Endometrial microvascular endothelial cells (primary cell): ENCODE data around the gene UAP1L1. TPM values are rescaled to one million over a fixed set of nuclear protein-coding genes. Genes with fewer than 3 reads are reported as not detected.
"Not testable (repeated sequence)": the region's sequence is repeated elsewhere in the genome, so short reads cannot be mapped to it uniquely, and the experiment has no call there.

ENCODE experiments used
- in situ Hi-C: cut with HindIII; loops from 2 replicates; pipeline ENCODE4 v1.10.0; 2017; ENCODE audit warnings: low sequenced_read_pairs, low pct_unique_long_range_greater_than_20kb; ENCODE audit errors: inconsistent ontology term
- total RNA-seq: library from RNA; depleted of rRNA; stranded (reverse); fragments of >200 nt; gene quantifications from one replicate; pipeline ENCODE4 v1.2.3, GENCODE V29; 2015; ENCODE audit errors: inconsistent ontology term

UAP1L1 gene, protein sequence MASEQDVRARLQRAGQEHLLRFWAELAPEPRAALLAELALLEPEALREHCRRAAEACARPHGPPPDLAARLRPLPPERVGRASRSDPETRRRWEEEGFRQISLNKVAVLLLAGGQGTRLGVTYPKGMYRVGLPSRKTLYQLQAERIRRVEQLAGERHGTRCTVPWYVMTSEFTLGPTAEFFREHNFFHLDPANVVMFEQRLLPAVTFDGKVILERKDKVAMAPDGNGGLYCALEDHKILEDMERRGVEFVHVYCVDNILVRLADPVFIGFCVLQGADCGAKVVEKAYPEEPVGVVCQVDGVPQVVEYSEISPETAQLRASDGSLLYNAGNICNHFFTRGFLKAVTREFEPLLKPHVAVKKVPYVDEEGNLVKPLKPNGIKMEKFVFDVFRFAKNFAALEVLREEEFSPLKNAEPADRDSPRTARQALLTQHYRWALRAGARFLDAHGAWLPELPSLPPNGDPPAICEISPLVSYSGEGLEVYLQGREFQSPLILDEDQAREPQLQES
- total RNA-seq: 13.8 TPM

DNA sequence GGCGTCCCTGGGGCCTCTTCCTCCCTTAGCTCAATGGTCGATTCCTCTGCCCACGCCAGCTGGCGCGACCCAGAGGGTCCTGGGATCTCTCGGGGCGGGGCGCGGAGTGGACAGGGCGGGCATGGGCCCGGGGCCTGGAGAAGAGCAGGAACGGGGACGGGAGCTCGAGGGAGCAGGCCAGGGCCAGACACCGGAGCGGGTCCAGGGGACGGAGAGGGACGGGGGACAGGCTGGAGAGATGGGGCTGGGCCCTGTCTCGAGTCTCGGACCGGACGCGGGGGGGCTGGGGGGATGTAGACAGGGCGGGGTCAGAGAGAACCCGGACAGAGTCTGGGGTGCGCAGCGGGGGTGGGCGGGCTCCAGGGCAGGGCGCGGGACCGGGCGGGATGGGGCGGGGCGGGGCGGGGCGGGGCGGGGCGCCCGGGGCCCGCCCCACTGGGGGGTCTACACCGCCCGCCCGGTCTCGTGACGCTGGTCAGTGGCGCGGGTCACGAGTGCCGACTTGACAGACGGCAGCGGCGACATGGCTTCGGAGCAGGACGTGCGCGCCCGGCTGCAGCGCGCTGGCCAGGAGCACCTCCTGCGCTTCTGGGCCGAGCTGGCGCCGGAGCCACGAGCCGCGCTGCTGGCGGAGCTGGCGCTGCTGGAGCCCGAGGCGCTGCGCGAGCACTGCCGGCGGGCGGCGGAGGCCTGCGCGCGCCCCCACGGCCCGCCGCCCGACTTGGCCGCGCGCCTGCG is at the start of gene UAP1L1:
UAP1L1 (plus strand) TSS at position 508 of the 738 bp plus-strand sequence; CDS start at position 524, 16 bp downstream.
- in situ Hi-C loops: no loop called here

GRCh38 chr9:137028263-137029057 is 48.9 kb upstream of the UAP1L1 start:
- in situ Hi-C loops: no loop called here

- in situ Hi-C loops: no loop called here
Observed at GRCh38 chr9:137029058-137029936, 48.0 kb upstream of the UAP1L1 start.

GRCh38 chr9:137030006-137030405 is 47.3 kb upstream of the UAP1L1 start:
- in situ Hi-C loops: no loop called here

- in situ Hi-C loops: no loop called here
Observed at GRCh38 chr9:137030538-137031527, 46.5 kb upstream of the UAP1L1 start.

DNA sequence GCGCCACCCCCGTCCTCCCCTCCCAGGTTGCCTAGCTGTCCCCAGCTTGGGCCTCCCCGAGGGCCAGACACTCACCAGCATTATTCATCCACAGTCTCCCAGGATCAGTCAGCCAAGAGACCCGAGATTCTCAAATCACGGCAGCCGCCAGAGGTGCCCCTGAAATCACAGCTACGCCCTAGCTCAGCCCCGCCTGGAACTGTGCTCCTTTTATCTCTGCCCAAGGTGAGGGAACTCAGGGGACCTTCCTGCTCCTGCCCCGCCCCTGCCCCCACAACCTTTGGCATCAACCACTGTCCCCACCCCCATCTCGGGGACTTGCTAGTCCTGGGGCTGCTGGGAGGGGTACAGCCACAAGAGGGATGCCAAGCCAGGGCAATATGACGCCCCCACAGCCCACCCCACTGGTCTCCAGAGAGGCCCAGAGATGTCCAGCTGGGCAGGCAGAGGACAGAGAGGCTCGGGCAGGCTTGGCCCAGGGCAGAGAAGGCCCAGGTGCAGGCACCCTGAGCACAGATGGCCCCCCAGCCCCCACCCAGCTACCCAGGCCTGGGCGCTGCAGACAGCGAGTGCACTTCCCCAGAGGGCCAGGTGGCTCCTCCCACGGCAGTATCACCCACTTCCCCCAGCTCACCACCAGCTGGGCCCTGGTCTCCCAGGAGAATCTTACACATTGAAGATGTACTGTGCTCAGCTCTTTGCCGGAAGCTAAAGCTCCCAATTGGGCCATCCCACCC is 45.2 kb upstream of the UAP1L1 start, which contains the start of gene FUT7:
FUT7 (minus strand) TSS at position 185 of the 737 bp plus-strand sequence; CDS start at position 88, 97 bp downstream.
- in situ Hi-C loops: no loop called here

DNA sequence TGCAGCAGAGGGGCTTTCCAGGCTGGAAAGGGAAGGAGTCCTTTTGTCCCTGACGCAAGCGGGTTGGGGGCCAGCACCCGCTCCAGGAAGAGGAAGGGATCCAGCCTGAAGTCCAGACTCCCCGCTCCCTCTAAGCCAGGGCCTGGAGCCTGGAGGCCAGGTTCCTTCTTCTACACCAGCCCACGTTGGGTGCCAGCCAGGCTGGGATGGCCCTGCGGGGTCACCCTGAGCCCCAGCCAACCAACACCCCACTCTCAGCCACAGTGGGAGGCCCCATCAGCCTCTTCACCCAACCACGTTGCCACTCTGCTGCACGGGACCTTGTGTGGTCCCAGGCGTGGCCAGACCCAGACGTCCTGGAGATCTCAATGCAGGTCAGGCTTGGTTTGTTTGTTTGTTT is 44.5 kb upstream of the UAP1L1 start:
- in situ Hi-C loops: no loop called here

GRCh38 chr9:137033481-137033880 is 43.8 kb upstream of the UAP1L1 start:
- in situ Hi-C loops: not testable (repeated sequence)

GRCh38 chr9:137034039-137034708 is 43.1 kb upstream of the UAP1L1 start:
- in situ Hi-C loops: no loop called here

- in situ Hi-C loops: no loop called here
Observed at GRCh38 chr9:137034709-137035506, 42.4 kb upstream of the UAP1L1 start.

DNA sequence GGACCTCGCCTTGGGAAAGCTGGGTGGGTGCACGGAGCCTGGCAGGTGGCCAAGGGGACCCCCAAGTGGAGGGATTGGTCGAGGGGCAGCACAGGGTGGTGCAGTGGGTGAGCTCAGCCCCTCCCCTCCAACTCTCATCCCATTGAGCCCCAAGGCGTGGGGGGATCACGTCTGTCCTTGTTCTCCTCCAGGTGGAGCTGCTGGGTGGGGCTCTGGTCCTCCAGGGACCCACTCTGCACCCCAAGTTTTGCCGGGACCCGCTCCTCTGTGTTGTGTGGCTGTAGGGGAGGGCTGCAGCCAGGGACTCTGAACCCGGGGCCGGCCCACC is 41.8 kb upstream of the UAP1L1 start:
- in situ Hi-C loops: no loop called here

GRCh38 chr9:137035937-137036336 is 41.4 kb upstream of the UAP1L1 start:
- in situ Hi-C loops: no loop called here

DNA sequence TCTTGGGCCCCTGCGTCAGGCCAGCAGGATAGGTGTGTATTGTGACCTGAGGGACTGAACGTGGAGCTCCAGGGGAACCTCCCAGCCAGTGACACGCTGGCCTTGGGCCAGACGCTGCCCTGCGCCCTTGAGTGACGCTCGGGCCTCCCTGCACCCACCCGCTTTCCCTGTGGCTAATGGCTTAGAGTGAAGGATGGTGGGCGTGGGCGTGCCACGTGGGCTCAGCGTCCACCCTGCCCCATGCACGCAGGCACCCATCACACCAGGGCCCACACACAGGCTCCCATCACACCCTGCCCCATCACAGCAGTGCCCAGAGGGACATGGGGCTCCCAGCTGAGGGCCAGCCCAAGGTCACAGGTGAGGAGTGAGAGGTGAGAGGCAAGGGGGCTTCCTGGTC is 40.3 kb upstream of the UAP1L1 start:
- in situ Hi-C loops: no loop called here

- in situ Hi-C loops: no loop called here
Observed at GRCh38 chr9:137037483-137037882, 39.8 kb upstream of the UAP1L1 start.

- in situ Hi-C loops: no loop called here
Observed at GRCh38 chr9:137038916-137039315, 38.4 kb upstream of the UAP1L1 start.
